Sigmoid colon (tissue), 7 donors: Measurements from ENCODE around the gene ZIC1. TPM values are rescaled to one million over a fixed set of nuclear protein-coding genes. Genes with fewer than 3 reads are reported as not detected.

Experiments
- DNase-seq: peaks from one replicate; pipeline ENCODE4 v3.0.0-alpha.2; 2019
- H3K27ac ChIP-seq, 4 donors: fragments of 200-600 bp; sonication (generic); one replicate each; pipeline ENCODE4 v1.5.1; 2016 to 2019; ENCODE audit warnings: mild to moderate bottlenecking in 1 of 4
- H3K27me3 ChIP-seq, 3 donors: fragments of 200-600 bp; sonication (generic); one replicate each; pipeline ENCODE4 v1.5.1; 2019; ENCODE audit warnings: mild to moderate bottlenecking in 1 of 3
- H3K36me3 ChIP-seq, 4 donors: fragments of 200-600 bp; sonication (generic); one replicate each; pipeline ENCODE4 v1.5.1; 2016 to 2019
- H3K4me1 ChIP-seq, 4 donors: fragments of 200-600 bp; sonication (generic); one replicate each; pipeline ENCODE4 v1.5.1; 2017 to 2019
- H3K4me3 ChIP-seq, 4 donors: fragments of 200-600 bp; sonication (generic); one replicate each; pipeline ENCODE4 v1.5.1; 2017 to 2019; ENCODE audit warnings: mild to moderate bottlenecking in 2 of 4, moderate library complexity in 1 of 4
- H3K9me3 ChIP-seq, 4 donors: fragments of 200-600 bp in 3 of 4; sonication (generic) in 3 of 4; one replicate each; pipeline versions ENCODE4 v1.5.1 to v1.6.1; 2013 to 2019
- EP300 ChIP-seq, 4 donors: sonication (generic); formaldehyde crosslinking; IDR thresholded peaks; one replicate each; pipeline ENCODE4 v1.6.1; 2017; ENCODE audit warnings: antibody characterized with exemption in 4 of 4
- POLR2A ChIP-seq, 2 donors: fragments of 450-650 bp; IDR thresholded peaks; one replicate each; pipeline ENCODE4 v1.6.1; 2016; ENCODE audit warnings: antibody characterized with exemption in 2 of 2, mild to moderate bottlenecking in 2 of 2, moderate library complexity in 2 of 2
- POLR2AphosphoS5 ChIP-seq, 4 donors: sonication (generic); formaldehyde crosslinking; IDR thresholded peaks; one replicate each; pipeline ENCODE4 v1.6.1; 2017; ENCODE audit warnings: antibody characterized with exemption in 4 of 4
- WGBS, 2 donors: extraction: QIAGEN DNeasy Blood & Tissue Kit; methylation state at CpG; one replicate each; pipeline ENCODE4 v1.1.7; 2013; 5-methylcytosine and 5-hydroxymethylcytosine counted together
- intact Hi-C: fragments of 100-400 bp; cut with DNase I; formaldehyde crosslinking; loops from one replicate; pipeline ENCODE4 v1.15.1; 2023
- polyA plus RNA-seq, 3 donors: library from polyadenylated mRNA; stranded (reverse); fragments of 200-250 nt; gene quantifications; one replicate each; pipeline ENCODE4 v1.2.3, GENCODE V29; 2013
- total RNA-seq, 4 donors: library from RNA; depleted of rRNA; stranded (reverse); fragments of >200 nt; gene quantifications; one replicate each; pipeline ENCODE4 v1.1.0, GENCODE V29; 2016
- TF ChIP-seq, protein P1 (sequence below), 4 experiments: fragments of 450-650 bp in 3 of 4; fragments of 200-600 bp in 1 of 4; IDR thresholded peaks; one replicate each; pipeline ENCODE4 v1.5.1; 2016 to 2019; ENCODE audit warnings: antibody characterized with exemption in 4 of 4, mild to moderate bottlenecking in 3 of 4, moderate library complexity in 2 of 4
- donor health status: healthy with polysubstance abuse.
- donor health status: Bipolar disorder and iron deficiency.
- donor health status: healthy.

Gene ZIC1
- total and polyA plus RNA-seq, 7 donors, result not detected

DNA sequence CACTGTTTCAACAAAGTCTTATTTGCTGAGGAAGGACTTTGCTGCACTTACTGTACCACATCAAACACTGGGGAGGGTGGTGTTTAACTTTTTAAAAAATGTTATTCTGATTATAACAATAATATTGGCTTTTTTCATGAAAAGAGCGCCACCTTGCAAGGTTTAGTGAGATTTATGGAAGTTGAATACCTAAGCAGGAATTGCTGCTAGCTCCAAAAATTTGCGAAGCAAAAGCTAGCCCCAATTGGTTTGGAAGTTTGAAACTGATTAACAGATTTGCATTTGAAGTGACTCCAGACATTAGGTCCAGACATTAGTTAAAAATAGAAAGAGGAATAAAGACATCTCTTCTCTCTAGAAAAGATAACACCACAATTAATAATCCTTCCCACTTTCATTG is 6.7 kb downstream of the ZIC1 start:
- intact Hi-C loops, result loop anchor here (10.0 kb wide), 1 partner anchor 659 kb away; no protein-coding TSS in a partner anchor
- Histone ChIP-seq H3K9me3 (peaks cover 0 to 7% (median 3%) of the 10 kb centered on the region in 4 donors), H3K27me3 (peaks cover 72 to 100% (median 96%) of the 10 kb centered on the region in 3 donors), H3K36me3 (no peaks in the 10 kb centered on the region), H3K27ac (no peak overlapping the region), H3K4me1 (peaks cover 0 to 33% (median 29%) of the 10 kb centered on the region in 4 donors), H3K4me3 (no peak overlapping the region)
- DNase-seq, result no peak
- TF ChIP-seq EP300 (IDR thresholded peaks at IDR 0.05), result no peak
- WGBS, 2 donors, result 7 to 9% methylated on average over 2 of the region's 2 CpGs

DNA sequence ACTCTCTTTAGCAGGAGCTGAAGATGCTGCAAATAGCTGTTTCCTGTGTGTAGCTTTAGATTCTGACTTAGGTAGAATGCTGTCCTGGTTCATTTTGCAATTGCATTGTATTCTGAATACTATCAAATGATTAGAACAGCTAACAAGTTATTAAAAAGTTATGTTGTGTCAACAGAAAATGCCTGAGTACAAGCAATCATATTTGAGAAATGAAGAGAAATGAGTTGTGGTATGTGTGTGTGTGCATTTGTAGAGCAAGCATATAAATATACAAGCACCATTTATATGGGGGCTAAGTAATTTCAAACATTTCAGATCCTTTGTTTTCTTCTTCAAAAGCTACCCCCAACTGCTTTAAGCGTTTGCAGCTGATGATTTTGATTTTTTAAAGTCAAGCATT is 7.8 kb downstream of the ZIC1 start:
- Histone ChIP-seq H3K4me3 (no peak overlapping the region), H3K27me3 (peaks cover 74 to 100% (median 96%) of the 10 kb centered on the region in 3 donors), H3K27ac (no peak overlapping the region), H3K9me3 (peaks cover 0 to 7% (median 3%) of the 10 kb centered on the region in 4 donors), H3K36me3 (no peaks in the 10 kb centered on the region), H3K4me1 (peaks cover 0 to 34% (median 32%) of the 10 kb centered on the region in 4 donors)
- intact Hi-C loops, result loop anchor here (10.0 kb wide), 1 partner anchor 658 kb away; no protein-coding TSS in a partner anchor
- TF ChIP-seq, protein P1, sequence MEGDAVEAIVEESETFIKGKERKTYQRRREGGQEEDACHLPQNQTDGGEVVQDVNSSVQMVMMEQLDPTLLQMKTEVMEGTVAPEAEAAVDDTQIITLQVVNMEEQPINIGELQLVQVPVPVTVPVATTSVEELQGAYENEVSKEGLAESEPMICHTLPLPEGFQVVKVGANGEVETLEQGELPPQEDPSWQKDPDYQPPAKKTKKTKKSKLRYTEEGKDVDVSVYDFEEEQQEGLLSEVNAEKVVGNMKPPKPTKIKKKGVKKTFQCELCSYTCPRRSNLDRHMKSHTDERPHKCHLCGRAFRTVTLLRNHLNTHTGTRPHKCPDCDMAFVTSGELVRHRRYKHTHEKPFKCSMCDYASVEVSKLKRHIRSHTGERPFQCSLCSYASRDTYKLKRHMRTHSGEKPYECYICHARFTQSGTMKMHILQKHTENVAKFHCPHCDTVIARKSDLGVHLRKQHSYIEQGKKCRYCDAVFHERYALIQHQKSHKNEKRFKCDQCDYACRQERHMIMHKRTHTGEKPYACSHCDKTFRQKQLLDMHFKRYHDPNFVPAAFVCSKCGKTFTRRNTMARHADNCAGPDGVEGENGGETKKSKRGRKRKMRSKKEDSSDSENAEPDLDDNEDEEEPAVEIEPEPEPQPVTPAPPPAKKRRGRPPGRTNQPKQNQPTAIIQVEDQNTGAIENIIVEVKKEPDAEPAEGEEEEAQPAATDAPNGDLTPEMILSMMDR (IDR thresholded peaks at IDR 0.05), result no peak
- no peak for TF ChIP-seq POLR2A (IDR thresholded peaks at IDR 0.05)
- TF ChIP-seq POLR2AphosphoS5 (IDR thresholded peaks at IDR 0.05), result no peak
- no peak for TF ChIP-seq EP300 (IDR thresholded peaks at IDR 0.05)
- 3 to 16% methylated on average over 1 of the region's 1 CpG for WGBS, 2 donors
- no peak for DNase-seq

- WGBS, 2 donors, result 31 to 43% methylated on average over 7 of the region's 7 CpGs
- H3K9me3 ChIP-seq, result peaks cover 0 to 7% (median 3%) of the 10 kb centered on the region in 4 donors
- peaks cover 71 to 100% (median 96%) of the 10 kb centered on the region in 3 donors for H3K27me3 ChIP-seq
- DNase-seq, result no peak
- no peaks in the 10 kb centered on the region for H3K36me3 ChIP-seq
- no peak for TF ChIP-seq EP300 (IDR thresholded peaks at IDR 0.05)
- TF ChIP-seq POLR2AphosphoS5 (IDR thresholded peaks at IDR 0.05), result no peak
- TF ChIP-seq POLR2A (IDR thresholded peaks at IDR 0.05), result no peak
- TF ChIP-seq, protein P1 (IDR thresholded peaks at IDR 0.05), result no peak
- no peak overlapping the region for H3K4me3 ChIP-seq
- H3K4me1 ChIP-seq, result peaks cover 0 to 34% (median 29%) of the 10 kb centered on the region in 4 donors
- no peak overlapping the region for H3K27ac ChIP-seq
- intact Hi-C loops, result loop anchor here (10.0 kb wide), 1 partner anchor 657 kb away; no protein-coding TSS in a partner anchor
Observed at GRCh38 chr3:147417551-147418295, 8.6 kb downstream of the ZIC1 start.

- H3K27ac ChIP-seq, result no peak overlapping the region
- intact Hi-C loops, result loop anchor here (10.0 kb wide), 1 partner anchor 656 kb away; no protein-coding TSS in a partner anchor
- 21 to 26% methylated on average over 4 of the region's 4 CpGs for WGBS, 2 donors
- peaks cover 70 to 100% (median 96%) of the 10 kb centered on the region in 3 donors for H3K27me3 ChIP-seq
- no peak for DNase-seq
- H3K9me3 ChIP-seq, result peaks cover 0 to 7% (median 3%) of the 10 kb centered on the region in 4 donors
- H3K4me1 ChIP-seq, result peaks cover 0 to 35% (median 27%) of the 10 kb centered on the region in 4 donors
- no peak overlapping the region for H3K4me3 ChIP-seq
- H3K36me3 ChIP-seq, result no peaks in the 10 kb centered on the region
- TF ChIP-seq POLR2A (IDR thresholded peaks at IDR 0.05) (no peak), POLR2AphosphoS5 (IDR thresholded peaks at IDR 0.05) (no peak), EP300 (IDR thresholded peaks at IDR 0.05) (no peak)
- TF ChIP-seq, protein P1 (IDR thresholded peaks at IDR 0.05), result no peak
Observed at GRCh38 chr3:147418371-147418781, 9.2 kb downstream of the ZIC1 start.
